ENCODE measurements around the gene ANKS1B.

GRCh38 chr12:99529966-99530365, 454.8 kb downstream of the ANKS1B start:
- TF ChIP-seq CEBPB (IDR thresholded peaks at IDR 0.05; ENCODE audit: low read depth) (no peak), CTCF (IDR thresholded peaks at IDR 0.05 in 2 of 3, conservative IDR thresholded peaks at IDR 0.05 in 1 of 3; ENCODE audit: borderline replicate concordance in 1 of 3, insufficient read depth in 1 of 3, low read depth in 2 of 3, low read length in 2 of 3) (no peak), POLR2A (IDR thresholded peaks at IDR 0.05; ENCODE audit: borderline replicate concordance, extremely low read depth, insufficient read depth, insufficient read length) (no peak), SRF (IDR thresholded peaks at IDR 0.05; ENCODE audit: low read depth) (no peak), ZBTB33 (IDR thresholded peaks at IDR 0.05; ENCODE audit: extremely low read depth, insufficient replicate concordance, low read length) (no peak)

All from HCT116 (cell line).